GM21390 (cell line): Measurements from ENCODE around the gene EWSR1.
A peak's percentile ranks its signal among the peaks of the same experiment; 100 is the strongest.
"Not testable (repeated sequence)": the region's sequence is repeated elsewhere in the genome, so short reads cannot be mapped to it uniquely, and the experiment has no call there.

Source experiments
- ATAC-seq: cut with Tn5 transposase; IDR thresholded peaks from one replicate; pipeline ENCODE4 v1.9.1; 2021; ENCODE audit not compliant: unreplicated experiment

Gene EWSR1

DNA sequence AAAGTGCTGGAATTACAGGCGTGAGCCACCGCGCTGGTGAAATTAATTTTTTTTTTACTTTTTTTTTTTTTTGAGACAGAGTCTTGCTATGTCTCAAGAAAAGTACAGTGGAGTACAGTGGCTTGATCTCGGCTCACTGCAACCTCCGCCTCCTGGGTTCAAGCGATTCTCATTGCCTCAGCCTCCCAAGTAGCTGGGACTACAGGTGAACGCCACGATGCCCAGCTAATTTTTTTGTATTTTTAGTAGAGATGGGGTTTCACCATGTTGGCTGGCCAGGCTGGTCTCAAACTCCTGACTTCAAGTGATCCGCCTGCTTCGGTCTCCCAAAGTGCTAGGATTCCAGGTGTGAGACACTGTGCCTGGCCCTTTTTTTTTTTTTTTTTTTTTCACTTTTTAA is 20.2 kb upstream of the EWSR1 start:
- ATAC-seq, result not testable (repeated sequence)

DNA sequence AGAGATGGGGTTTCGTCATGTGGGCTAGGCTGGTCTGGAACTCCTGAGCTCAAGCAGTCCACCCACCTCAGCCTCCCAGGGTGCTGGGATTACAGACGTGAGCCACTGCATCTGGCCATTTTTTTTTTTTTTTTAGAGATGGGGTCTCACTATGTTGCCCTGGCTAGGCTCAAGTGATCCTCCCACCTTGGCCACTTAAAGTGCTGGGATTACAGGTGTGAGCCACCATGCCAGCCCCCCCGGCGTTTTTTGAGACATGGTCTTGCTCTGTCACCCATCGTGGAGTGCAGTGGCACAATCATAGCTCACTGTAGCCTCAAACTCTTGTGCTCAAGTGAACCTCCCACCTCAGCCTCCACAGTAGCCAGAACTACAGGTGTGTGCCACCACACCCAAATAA is 16.8 kb upstream of the EWSR1 start:
- ATAC-seq, result no peak

DNA sequence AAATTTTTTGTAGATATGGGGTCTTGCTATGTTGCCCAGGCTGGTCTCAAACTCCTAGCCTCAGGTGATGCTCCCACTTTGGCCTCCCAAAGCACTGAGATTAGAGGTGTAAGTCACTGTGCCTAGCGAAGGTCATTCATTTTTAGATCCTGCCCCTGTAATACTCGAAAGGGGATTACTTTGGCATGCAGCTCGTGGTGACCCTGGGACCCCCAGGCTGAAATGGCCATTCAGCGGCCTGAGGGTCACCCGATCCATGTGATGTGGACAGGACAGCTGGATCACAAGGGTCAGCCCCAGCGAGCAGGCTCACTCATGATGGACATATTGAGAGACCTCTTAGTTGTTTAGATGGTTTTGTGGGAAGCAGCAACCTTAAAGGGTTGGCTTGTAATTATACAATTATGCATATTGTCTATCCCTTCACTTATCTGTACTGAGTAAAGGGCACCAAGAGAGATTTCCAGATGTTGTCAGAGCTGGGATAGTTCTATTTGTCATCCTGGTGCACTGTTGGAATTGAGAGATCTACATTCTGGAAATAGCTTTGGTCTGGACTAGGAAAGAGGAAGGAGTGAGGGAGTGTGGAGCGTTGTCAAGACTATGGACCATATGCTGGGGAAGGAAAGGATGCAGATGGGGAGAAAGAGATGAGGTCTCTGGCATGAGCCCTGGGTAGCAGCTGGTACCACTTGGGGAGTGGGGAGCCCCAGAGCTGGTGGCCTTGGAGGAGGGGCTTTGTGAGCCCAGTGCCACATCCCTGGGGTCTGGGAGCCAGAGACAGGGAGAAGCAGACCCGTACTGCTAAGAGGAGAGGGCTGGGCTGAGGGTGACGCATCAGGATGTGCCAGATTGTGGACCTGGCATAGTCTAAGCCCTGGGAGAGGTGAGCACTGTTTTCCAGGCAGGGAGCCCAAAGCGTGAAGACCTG is 15.8 kb upstream of the EWSR1 start:
- ATAC-seq, result no peak

DNA sequence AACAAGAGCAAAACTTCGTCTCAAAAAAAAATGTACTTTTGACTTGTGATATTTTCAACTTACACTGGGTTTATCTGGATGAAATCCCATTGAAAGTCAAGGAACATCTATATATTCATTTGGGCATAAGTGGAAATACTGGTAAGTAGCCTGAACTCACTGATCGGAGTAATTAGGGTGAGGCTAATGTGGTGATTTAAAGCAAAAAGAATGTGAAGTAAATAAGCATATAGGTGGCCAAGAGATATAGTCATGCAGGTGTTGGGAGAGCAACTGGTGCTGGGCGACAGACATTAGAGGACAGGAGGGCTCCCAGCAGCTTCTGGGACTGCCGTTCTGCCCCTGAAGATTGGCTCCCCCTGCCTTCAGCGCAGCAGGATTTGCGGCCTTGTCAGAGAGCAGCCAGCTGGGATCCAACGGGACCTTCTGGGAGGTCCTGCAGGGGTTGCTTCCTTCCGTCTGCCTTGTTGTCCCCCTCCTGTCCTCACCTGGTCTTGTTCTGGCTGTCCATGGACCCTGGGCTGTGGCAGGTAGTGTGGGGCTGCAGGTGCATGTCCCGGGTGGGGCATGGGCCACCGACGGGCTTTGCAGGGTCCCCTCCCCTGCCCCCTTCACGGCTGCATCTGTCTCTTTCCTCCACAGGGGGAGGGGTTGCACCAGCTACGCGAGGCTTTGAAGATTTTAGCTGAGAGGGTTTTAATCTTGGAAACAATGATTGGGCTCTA is 14.3 kb upstream of the EWSR1 start:
- no peak for ATAC-seq

DNA sequence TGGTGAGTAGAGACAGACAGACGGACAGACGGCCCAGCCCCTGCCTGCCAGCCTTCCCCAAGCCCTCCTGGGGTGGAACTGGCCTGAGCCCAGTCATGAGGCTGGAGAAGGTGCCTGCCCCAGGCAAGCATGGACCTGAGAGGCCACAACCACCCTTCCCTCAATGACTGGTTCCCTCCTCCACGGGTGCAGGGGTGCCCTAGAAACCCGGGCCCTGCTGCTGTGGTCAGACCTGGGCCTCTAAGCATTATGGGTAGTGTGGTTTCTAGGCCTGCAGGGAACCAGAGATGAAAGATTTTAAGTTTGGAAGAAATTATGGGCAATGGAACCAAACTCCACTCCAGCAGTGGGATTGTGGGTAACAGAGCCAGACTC is 13.8 kb upstream of the EWSR1 start:
- no peak for ATAC-seq

DNA sequence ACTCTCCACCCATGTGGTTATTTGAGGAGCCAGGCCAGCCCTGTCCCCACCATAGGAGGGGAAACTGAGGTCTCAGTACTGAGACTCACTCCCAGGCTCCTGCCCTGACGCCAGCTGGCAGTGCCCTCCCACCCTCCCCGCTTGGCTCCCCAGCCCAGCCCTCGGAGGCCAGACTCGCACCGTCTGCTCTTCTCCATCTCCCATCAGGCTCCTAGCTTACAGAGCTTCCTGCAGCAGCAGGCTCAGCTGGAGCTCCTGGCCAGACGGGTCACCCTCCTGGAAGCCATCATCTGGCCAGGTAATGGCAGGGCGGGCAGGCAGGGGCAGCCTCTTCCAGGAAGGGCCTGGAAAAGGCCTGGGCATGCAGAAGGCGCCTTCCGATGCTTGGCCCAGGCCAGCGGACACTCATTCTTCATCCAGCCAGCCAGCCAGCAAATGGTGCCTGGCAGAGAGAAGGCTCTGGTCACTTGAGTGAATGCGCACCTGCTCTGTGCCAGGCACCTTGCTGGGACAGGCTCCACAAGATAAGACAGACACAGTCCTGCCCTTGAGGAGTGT is 12.9 kb upstream of the EWSR1 start:
- ATAC-seq, result no peak

DNA sequence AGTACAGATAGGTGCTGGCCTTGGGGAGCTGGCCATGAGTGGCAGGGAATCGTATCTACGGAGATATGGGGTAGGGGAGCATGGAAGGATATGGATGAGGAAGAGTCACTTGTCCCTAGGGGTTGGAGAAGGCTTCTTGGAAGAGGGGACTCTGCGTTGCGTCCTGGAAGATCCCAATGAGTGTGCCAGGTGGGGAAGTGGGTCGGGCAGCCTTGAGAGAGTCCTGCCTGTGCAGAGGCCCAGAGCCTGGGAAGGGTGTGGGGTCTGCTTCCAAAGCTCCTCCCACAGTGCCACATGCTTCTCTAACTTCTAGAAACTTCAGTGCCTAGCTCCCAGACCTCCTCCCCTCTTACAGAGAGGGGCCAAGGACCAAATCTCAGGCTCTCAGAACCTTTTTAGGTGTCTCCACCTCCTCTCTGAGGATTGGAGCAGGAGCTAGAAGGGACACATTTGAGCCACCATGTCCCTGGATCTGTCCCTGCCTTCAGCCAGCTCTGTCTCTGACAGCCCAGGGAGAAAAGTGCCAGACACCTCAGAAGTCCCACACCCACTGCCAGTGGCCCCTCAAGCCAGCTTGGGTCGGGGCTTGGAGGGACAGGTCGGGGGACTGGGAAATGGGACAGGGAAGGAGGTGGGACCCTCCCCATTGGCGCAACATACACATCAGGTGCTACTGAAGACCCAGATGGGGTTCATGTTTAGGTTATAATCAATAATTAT is 11.3 kb upstream of the EWSR1 start:
- no peak for ATAC-seq

DNA sequence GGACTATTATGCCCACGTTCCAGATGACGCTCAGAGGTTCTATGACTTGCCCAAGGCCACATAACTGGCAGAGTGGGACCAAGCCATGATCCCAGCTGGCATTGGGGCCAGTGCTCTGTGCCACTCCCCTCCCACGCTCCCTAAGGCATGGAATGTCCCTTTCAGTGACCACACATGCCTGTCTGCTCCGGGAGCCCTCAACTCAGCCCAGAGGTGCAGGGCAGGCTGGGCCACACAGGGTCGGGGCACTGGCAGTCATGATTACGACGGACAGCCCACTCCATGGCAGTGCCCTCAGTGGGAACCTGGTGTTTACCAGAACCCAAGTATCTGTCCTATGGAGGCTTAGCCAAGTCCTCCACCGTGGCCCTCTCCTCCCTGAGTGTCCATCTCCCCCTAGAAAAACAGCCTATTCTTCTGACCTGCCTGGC is 10.3 kb upstream of the EWSR1 start:
- ATAC-seq, result no peak

DNA sequence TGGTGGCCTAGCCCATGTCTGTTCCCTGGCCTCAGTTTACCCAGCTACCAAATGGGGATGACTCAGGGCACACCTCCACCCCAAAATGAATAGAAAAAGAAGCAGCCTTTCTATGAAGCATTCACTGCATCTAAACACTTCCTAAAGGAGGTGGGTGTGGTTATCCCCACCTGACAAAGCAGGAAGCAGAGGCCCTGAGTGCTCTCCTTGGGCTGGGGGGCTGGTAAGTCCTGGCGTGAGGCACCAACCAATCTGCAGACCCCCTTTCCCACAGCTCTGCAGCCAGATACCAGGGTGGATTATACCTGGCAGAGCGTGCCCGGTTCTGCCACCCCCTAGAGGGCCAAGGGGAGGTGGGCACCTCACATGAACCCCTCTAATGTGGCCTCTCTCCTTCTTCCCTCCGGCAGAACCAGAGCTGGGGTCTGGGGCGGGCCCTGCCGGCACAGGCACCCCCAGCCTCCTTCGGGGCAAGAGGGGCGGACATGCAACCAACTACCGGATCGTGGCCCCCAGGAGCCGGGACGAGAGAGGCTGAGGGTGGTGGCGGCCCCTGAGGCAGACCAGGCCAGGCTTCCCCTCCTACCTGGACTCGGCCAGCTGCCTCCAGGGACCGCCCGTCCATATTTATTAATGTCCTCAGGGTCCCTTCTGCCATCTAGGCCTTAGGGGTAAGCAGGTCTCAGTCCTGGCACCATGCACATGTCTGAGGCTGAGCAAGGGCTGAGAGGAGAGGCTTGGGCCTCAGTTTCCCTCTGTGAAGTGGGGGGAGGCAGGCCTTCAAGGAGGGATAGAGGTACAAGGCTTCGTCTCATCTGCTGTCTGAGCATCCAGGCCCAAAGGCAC is 9.4 kb upstream of the EWSR1 start:
- ATAC-seq, result no peak

DNA sequence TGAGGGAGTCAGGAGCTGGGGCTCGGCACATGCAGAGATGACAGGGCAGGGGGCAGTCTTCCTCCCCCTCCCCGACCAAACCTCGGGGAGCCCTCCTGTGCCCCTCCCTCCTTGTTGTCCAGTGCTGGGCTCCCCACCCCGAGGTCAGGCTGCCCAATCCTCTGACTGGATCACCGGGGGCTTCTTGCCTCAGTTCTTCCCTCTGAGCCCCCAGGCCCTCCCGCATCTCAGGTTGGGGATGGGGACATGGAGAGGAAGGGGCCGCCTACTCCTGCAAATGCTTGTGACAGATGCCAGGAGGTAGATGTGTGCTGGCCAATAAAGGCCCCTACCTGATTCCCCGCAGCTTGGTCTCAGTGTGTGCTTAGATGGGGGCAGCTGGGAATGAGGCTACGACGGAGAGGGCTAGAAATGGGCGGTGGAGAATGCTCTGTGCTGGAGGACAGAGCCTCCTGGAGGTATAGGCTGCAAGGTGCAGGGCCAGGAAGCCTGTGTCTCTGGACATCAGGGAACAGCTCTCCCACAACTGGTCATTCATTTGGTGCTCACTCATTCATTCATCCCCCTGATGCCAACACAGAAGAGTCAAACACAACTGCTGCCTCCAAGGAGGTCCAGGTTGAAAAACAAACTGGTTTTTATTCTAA is 8.7 kb upstream of the EWSR1 start:
- ATAC-seq, result no peak

DNA sequence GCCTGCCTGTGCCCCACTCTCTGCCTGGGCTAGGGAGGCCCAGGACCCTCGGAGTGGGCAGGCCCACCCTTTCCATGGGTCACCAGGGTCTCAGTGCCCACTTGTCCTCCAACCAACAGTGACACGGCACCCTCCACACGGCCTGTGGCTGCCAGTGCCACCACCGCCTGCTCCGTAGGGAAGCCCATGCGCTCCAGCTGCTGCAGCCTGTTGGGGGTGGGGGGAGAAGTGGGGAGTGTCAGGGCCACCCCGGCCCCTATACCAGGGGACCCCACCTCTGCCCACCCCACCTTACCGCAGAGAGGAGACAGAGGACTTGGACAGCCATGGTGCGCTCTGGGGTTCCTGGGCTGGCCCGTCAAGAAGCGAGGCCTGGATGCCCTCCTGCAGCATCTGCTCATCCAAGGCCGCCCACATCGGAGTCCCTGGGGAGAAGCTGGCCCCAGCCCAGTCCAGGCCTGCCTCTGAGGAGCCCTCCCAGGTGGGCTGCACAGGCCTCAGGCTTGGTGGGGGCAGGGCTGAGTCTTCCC is 8.0 kb upstream of the EWSR1 start:
- no peak for ATAC-seq

DNA sequence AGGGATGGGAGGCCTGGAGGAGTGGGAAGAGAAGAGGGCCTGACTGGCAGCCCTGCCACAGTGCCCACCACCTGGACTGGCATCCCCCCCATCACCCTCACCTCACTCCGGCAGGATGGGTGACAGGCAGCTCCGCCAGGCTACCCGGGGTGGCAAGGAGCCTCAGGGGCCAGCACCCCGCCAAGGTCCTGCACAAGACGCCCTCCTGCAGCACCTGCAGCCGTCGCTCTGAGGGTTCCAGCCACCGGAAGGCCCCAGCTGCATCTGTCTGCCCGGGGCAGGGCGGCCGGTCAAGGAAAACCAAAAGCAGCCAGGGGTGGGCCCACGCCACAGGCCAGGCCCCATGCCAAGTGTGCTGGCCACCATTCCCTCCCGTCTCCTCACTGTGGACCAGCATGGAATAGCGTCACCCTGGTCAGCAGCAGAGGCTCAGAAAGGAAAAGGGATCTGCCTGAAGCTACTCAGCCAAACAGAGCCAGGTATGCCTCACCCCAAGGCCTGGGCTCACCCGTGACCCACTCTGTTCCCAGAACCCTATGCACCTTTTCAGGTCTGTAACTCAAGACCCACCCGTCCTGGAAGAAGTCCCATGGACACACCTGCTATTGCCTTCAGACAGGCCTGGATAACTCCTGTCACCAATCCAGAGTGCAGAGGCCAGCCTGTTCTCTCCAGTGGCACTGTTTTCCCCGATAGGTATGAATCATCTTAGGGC is 7.3 kb upstream of the EWSR1 start:
- ATAC-seq, result no peak

DNA sequence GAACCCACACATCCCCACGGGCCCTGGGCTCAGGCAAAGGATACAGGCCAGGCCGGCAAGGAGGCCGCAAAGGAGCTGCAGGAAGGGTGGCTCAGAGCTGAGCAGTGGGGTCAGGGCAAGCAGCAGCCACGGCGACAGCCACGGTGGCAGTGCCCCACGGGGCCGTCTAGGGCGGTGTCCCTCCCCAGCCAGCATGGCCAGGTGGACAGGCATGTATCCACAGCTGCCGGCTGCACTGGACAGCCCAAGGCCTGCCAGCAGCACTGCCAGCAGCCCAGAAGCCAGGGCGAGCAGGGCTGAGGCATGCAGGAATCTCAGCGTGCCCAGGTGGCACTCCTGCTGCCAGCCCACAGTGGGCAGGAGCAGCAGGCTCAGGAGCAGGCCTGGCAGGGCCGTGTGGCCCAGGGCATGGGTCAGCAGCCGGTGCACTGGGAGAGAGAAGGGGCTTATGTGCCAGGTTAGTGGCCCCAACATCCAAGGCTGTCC is 4.2 kb upstream of the EWSR1 start:
- ATAC-seq, result no peak

DNA sequence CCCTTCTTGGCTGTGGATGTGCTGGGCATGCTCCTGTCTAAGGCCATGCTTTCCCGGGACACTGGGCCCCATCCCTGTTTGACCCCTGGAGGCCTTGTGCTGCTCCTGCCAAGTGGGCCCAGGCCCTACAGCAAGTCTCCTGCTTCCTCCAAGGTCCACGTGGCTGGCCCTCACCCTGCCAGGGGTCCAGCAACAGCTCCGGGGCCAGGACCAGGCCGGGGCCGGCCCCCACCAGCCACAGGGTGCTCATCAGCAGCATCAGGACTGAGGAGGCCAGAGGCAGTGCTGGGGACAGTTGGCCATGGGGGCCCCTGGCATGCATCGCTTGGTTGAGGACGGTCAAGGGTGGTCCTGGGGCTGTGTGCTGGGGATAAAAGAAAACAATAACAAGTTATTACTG is 2.8 kb upstream of the EWSR1 start:
- ATAC-seq, result no peak

DNA sequence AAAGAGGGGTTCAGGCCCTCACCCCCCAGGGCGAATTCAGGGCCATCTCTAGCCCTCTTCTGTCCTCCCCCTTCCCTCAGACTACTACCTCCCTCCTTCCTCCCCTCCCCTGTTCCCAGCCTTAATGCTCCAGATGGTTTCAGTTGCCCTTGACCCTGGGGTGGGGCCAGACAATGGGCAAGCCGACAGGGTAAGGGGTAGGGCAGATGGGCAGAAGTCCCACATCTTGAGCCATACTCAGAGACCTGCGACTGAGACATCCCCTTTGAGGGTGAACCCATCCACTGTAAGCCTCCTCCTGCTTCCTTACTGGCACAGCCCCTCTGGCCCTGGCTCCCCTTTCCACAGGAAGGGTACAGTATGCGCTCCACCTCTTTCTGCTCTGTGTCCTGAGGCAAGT is 2.1 kb upstream of the EWSR1 start:
- ATAC-seq, result no peak

DNA sequence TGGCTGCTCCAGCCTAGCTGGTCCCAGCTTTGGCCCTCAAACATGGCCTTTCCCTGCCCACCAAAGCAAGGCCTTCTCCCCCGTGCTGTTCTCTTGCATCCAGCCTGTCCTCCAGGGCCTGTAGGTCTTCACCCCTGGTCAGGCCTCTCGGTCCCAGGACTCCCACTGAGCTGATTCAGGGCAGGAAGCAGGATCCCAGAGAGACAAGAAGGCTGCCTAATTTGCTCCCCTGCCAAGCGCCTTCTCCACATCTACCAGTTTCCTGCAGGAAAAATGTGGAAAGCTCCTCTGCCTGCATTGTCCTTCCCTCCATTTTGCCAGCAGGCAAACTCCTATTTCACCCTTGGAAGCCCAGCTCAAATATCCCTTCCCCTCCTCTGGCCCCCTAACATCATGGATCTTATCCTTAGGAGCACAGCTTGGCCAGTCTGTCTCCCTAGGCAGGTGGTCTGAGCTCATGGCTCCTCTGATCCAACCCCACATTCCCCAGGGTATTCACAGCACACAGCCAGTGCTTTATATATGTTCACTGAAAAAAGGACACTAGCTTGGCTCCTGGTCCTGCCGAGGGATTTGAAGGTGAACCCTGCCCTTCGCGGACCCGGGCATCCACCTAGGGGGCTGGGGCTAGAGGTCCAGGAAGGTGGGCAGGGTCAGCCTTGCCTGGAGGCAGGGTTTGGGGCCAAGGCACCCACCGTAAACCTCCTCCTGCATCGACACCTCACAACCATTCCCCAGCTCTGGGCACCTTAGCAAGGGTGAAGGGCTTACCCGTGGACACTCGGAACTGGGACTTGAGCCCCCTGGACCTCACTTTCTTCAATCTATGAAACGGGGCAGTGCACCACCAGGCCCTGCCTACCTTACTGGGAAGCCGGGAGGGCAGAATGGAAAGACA is 1.3 kb upstream of the EWSR1 start:
- ATAC-seq, result no peak

DNA sequence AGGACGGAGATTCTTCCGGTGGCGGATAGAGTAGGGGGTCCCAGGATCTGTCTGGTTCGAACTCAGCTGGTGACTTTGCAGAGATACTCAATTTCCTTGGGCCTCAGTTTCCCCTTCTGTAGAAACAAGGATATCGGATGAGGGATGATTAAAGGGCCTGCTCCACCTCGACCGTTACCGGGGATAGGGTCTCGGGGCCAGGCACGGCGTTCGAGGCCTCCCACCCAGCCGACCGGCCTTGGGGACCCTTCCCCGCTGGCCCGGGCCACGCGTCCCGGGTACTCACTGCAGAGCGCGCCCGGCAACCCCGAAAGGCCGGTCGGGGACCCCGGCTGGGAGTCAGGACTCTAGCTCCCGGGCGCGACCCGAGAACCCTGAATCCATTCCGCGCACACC is 608 bp upstream of the EWSR1 start:
- ATAC-seq, result peak; percentile 24
